GM20000 (cell line): Measurements from ENCODE around the gene PRKG2.

Experiments used
- DNase-seq: peaks from one replicate; pipeline ENCODE4 v3.0.0; 2012; ENCODE audit warnings: low spot score
- CTCF ChIP-seq: IDR thresholded peaks from 2 replicates; pipeline ENCODE4 v1.5.1; 2012; ENCODE audit warnings: mild to moderate bottlenecking, control low read depth; ENCODE audit errors: extremely low read depth, missing control alignments

The PRKG2 gene

DNA sequence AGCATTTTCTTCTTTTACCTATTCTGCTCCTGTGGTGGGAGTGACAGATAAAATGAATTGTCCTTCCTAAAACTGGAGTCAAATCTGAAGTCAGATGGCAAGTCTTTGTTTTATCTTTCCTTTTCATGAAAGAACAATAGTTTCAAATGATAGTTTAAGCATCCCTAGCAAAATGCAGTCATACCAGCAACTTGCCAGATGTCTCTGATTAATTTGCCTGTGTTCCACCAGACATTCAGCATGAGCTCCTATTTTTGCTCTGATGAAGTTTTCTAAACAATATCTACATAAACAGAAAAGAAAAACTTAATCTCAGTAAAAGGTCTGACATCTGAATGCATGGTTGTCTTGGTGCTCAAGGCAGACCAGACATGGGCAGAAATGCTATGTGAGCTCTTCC lies 15.2 kb downstream of the PRKG2 start:
- TF ChIP-seq CTCF: no peak
- no peak for DNase-seq

DNA sequence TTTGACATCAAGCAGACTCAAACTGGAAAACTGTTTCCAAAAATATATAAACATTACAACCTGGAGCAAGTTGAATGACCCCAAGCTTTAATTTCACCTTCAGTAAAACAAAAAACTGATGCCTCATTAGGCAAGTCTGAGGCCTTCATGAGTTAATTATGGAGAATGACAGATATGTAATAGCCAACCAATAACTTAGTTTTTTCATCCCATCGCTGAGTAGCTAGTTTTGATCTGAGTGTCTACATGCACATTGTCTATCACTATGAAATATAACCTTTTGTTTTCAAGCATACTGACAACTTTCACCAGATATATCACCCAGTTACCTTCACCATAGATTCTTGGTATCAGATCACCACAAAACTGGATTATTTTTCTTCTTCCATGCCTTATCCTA lies 16.4 kb downstream of the PRKG2 start:
- no peak for TF ChIP-seq CTCF
- DNase-seq: no peak

GRCh38 chr4:81197864-81198524 lies 17.0 kb downstream of the PRKG2 start:
- no peak for TF ChIP-seq CTCF
- DNase-seq: no peak

DNA sequence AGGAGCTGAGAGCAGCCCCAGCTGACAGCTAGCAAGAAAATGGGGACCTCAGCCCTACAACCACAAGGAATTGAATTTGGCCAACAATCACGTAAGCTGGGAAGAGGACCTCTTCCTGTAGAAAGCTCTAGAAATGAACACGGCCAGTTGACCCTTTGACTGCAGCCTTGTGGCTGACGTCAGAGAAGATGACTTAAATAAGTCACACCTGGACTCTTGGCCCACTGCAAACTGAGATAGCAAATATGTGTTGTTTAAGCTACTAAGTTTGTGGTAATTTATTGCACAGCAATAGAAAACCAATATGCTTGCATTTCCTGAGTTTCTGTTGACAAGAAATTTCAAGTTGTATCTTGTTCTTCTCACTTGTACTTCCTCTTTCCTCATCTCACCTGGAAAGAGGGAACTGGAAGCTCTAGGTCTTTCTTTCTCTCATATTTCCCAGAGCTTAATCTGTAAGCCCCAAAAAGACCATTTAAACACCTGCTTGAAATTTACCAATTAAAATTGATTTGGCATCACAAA lies 18.8 kb downstream of the PRKG2 start:
- DNase-seq: no peak
- no peak for TF ChIP-seq CTCF

DNA sequence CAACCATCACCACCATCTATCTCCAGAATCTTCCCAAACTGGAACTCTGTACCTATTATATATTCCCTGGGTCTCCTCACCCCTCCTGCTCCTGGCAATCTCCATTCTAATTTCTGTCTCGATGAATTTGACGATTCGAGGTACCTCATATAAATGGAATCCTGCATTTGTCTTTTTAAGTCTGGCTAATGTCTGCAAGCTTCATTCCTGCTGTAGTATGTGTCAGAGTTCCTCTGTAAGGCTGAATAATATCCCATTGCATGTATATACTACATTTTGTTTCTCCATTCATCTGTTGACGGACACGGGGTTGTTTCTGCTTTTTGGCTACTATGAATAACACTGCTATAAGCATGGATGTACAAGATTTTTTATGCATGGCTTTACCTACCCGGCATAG lies 19.5 kb downstream of the PRKG2 start:
- TF ChIP-seq CTCF: no peak
- DNase-seq: no peak

GRCh38 chr4:81194286-81194685 lies 20.7 kb downstream of the PRKG2 start:
- TF ChIP-seq CTCF: no peak
- DNase-seq: no peak

DNA sequence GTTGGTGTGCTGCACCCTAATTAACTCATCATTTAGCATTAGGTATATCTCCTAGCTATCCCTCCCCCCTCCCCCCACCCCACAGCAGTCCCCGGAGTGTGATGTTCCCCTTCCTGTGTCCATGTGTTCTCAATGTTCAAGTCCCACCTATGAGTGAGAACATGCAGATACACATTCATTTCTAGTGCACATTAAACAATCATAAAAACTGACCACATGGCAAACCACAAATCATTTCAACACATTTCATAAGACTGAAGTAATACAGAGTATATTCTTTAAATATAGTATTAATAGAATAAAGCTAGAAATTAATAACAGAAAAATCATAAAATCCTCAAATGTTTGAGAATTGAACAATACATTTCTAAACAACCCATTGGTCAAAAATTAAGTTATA lies 34.1 kb downstream of the PRKG2 start:
- no peak for TF ChIP-seq CTCF
- no peak for DNase-seq
